NCI-H1436 treated with DMSO at 0.1 percent for 48 hours (cell line): Measurements from ENCODE around the gene LRCH4.

Source experiments
- DNase-seq: peaks from one replicate; lab custom pipeline; 2025; lab: John Stamatoyannopoulos, UW

Gene LRCH4, protein sequence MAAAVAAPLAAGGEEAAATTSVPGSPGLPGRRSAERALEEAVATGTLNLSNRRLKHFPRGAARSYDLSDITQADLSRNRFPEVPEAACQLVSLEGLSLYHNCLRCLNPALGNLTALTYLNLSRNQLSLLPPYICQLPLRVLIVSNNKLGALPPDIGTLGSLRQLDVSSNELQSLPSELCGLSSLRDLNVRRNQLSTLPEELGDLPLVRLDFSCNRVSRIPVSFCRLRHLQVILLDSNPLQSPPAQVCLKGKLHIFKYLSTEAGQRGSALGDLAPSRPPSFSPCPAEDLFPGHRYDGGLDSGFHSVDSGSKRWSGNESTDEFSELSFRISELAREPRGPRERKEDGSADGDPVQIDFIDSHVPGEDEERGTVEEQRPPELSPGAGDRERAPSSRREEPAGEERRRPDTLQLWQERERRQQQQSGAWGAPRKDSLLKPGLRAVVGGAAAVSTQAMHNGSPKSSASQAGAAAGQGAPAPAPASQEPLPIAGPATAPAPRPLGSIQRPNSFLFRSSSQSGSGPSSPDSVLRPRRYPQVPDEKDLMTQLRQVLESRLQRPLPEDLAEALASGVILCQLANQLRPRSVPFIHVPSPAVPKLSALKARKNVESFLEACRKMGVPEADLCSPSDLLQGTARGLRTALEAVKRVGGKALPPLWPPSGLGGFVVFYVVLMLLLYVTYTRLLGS

DNA sequence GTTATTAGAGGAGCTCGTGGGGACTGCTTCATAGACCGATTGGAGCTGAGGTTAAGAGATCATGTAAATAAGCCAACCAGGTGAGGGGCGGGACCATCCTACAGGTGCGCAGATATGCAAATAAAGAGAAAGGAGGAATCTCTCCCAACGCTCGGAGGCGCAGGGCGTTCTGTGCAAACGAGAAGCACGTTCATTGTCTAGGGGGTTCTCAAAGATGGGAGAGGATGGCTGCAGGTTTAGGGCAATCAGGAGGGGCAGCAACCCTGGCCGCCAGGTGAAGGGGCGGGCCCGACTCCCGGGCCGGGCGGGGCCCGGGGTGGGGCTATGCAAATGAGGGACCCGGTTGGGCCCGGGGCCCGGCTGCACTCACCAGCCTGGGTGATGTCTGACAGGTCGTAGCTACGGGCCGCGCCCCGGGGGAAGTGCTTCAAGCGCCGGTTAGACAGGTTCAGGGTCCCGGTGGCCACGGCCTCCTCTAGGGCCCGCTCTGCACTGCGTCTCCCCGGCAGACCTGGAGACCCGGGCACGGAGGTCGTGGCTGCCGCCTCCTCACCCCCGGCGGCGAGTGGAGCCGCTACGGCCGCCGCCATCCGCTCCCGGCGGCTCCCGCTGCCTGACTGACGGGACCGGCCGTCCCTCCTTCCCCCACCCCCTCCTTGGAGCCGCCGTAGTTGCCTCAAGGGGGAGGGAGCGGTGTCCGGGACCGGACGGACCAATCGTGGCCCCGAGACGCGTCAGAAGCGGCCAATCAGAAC, at the start of gene LRCH4:
Gene LRCH4 (minus strand): TSS at position 619 of the 755 bp plus-strand sequence. CDS start 29 bp downstream, at position 590.
- DNase-seq, result no peak

DNA sequence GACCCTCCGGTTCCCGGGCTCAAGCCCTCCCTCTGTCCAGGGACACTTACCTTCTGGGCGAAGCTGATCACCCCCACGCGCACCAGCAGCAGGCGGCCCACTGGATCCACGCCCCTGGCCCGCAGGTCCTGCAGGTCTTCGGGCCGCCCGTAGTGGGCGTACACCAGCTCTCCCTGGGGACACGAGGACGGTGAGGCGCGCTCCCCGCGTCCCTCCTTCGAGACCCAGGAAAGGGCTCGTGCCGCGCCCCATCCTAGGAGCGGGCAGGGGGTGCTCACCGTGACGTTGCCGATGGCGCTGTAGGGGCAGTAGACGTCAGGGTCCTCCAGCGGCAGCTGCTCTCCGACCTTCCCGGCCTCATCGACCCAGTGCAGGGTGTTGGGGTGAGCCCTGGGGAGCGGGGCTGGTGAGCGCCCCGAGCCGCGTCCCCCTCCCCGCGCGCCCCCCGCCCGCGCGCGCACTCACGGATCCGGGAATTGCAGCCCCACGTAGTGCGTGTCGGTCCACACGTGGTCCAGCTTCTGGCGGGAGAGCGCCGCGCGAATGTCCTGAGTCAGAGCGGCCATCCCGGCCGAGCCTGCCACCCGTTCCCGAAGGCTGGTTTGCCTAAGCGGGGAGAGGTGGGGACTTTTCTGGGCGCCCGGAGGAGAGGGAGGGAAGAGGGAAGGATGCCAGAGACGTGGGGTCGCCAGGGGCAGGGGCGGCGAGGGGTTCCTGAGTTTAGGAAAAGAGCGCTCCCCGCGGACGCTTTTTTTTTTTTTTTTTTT, 47.2 kb upstream of the LRCH4 start:
- DNase-seq, result no peak

DNA sequence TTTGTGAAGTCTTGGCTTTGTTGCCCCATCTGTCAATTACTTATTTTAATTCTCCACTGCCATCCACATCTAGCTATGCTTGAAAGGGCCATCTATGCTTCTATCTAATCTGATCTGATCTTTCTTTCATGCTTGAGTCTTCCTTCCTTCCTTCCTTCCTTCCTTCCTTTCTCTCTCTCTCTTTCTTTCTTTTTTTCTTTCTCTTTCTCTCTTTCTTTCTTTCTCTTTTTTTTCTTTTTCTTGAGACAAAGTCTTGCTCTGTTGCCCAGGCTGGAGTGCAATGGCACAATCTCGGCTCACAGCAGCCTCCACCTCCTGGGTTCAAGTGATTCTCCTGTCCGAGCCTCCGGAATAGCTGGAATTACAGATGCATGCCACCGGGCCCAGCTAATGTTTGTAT, 44.1 kb upstream of the LRCH4 start:
- DNase-seq, result no peak

DNA sequence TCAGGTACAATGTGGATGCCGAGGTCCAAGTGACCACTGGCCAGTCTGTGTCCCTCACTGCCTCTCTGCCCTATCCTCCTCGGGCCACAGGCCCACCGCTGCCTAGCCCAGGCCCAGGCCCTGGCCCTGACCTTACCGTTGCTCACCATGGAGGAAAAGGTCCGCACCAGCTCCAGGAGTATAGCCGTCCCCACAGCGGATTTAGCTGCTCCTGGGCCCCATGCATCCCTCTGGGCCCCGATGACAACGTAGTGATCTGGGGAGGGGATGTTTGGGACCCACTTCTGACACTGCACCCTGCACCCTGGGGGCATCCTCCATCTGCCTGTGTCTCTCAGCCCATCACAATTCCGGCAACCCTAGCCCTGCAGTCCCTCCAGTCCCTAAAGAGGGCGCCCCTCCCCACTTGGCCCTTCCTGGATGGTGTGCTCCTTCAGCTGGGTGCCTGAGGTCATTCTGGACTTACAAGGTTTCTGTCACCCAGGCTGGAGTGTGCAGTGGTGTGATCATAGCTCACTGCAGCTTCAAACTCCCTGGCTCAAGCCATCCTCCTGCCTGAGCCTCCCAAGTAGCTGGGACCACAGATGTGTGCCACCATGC, 43.3 kb upstream of the LRCH4 start:
- no peak for DNase-seq

DNA sequence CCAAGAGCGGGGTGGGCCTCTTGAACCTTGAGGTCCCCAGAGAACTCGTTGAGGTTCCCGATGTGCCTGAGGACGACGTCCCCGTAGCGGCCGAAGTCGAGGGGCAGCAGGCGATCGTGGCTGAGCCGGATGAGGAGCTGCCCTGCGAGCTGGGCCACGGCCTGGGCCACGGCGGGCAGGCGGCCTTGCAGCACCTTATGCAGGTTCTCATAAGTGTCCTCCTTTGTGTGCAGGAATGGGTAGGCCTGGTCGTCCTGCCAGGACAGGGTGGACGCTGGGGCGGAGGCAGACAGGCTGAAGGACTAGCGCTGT, 41.3 kb upstream of the LRCH4 start:
- no peak for DNase-seq

DNA sequence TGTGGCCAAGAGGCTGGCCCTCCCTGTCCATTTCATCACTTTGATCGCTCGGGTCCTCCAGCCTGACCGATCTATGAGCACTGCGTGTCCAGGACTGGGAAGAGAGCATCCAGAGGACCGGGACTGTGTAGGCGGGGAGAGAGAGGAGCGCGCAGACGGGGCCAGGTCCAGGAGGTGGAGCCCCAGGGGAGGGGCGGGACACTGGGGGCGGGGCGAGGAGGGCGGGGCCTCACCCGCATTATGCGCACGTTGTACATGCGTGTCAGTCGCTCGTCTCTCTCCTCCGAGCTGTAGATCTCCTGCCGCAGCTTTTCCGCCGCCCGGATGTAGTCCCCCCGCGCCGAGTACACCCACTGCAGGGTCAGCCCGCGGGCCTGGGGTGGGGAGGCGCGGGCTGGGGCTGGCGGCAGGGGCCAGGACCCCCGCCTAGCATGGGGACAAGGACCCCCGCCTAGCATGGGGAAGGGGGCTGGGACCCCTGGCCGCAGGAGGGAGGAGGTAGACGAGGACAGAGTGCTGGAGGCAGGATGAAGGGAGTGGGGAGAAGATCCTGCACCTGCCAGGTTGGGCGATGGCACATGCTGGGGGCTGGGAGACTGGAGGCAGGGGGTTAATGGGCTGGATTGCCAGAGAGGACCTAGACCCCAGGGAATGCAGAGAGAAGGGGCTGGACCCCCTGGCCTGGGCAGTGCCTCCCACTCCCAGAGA, 40.8 kb upstream of the LRCH4 start:
- no peak for DNase-seq

DNA sequence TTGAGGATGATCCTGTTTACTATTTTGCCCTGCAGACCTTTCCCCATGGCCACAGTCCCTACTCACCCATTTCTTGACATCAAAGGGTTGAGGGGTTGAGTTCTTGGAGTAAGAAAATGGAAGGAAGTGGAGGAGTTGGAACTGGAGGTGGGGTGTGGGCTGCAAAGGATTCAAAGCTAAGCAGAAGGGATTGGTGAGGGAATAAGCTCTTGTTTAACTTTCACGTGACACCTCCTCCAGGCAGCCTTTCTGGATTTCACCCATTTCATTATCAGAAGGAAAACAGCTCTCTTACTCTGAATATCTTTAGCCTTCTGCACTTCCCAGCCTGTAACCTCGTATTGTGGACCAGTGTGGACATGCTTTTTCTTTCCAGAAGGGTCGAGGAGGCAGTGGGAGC, 40.1 kb upstream of the LRCH4 start:
- DNase-seq, result no peak

DNA sequence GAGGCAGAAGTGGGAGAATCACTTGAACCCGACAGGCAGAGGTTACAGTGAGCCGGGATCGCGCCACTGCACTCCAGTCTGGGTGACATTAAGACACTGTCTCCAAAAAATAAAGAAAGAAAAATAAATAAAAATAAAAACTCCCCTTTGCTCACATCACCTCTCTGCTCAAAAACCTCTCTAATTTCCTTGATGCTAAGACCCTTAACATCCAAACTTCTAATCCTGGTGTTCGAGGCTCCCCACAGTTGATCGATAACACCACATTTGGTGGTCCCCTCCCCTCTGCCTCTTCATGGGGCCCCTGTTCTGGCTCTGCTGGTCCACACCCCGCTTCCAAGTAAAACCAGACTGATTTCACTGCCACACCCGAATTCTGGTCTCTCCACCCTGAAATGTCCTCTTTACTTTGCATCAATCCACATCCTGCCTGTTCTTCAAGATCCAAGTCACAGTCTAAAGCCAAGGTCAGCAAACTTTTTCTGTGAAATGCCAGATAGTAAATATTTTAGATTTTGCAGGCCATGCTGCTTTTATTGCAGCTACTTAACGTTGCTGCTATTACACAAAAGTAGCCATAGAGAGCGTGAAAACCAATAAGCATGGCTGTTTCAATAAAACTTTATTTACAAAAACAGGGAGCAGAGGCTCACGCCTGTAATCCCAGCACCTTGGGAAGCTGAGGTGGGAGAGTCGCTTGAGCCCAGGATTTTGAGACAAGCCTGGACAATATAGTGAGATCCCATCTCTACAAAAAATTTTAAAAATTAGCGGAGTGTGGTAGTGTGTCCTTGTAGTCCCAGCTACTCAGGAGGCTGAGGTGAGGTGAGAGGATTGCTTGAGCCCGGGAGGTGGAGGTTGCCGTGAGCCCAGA, 38.3 kb upstream of the LRCH4 start:
- DNase-seq, result no peak

DNA sequence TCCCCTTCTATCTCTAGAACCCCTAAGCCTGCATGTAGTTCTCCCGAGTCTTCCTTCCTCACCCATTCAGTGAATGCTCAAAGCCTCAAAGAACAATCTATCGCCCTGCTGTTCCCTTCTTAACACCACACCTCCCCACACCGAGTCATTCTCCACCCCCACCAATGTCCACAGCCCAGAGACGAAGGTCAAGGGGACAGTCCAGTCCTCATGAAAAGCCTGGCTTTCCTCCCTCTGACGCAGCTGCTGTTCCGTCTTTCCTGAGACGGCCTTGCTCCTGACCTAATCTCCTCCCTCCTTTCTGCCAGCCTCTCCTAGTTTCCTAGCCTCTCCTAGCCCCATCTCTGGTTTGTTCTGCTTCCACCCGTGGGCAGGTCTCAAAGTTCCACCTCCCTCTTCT, 35.6 kb upstream of the LRCH4 start:
- no peak for DNase-seq

DNA sequence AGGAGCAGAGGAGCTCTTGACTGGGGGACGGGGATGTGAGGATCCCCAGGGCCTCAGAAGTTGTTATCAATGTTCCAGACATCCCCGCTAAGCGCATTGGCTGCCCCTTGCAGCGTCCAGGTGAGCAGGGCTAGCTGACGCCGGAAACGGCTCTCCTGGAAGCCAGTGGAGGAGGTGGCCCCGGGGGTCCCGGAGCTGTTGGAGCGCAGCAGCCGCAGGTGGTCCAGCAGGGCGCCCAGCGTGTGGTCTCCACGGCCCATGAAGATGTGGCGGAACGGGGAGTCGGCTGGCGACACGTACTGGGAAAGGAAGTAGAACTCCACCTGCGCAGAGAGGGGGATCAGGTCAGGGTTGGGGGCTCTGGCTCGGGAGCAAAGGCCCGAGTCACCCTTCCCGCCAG, 34.9 kb upstream of the LRCH4 start:
- no peak for DNase-seq

DNA sequence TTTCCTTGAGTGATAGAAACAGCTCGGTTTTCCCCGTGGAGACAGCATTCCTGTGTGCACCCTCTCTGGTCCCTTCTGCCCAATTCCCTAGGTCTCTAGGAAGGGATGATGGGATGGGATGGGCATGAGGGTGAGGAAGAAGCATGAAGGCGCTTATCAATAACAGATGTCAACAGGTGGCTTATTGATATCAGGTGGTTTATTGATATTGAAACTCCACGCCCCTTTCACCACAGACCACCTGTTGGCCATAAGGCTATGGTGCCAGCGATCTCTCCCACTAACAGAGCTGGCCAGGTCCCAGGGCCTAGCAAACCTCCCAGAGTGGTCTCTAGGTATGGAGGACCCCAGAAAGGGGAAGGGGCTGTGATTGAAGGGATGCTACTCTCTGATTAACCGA, 34.3 kb upstream of the LRCH4 start:
- DNase-seq, result no peak

DNA sequence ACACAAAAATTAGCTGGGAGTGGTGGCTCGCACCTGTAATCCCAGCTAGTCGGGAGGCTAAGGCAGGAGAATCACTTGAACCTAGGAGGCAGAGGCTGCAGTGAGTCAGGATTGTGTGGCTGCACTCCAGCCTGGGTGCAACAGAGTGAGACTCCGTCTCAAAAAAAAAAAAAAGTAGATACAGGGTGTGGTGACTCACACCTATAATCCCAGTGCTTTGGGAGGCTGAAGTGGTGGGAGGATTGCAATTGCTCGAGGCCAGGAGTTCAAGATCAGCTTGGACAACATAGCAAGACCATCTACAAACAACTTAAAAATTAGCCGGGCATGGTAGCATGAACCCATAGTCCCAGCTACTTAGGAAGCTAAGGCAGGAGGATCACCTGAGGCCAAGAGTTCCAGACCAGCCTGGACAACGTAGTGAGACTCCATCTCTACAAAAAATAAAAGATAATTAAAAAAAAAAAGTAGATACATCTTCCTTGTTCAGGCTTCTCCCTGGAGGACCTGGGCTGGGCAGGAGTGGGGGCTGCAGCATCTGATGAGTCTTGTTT, 28.5 kb upstream of the LRCH4 start:
- DNase-seq, result no peak

DNA sequence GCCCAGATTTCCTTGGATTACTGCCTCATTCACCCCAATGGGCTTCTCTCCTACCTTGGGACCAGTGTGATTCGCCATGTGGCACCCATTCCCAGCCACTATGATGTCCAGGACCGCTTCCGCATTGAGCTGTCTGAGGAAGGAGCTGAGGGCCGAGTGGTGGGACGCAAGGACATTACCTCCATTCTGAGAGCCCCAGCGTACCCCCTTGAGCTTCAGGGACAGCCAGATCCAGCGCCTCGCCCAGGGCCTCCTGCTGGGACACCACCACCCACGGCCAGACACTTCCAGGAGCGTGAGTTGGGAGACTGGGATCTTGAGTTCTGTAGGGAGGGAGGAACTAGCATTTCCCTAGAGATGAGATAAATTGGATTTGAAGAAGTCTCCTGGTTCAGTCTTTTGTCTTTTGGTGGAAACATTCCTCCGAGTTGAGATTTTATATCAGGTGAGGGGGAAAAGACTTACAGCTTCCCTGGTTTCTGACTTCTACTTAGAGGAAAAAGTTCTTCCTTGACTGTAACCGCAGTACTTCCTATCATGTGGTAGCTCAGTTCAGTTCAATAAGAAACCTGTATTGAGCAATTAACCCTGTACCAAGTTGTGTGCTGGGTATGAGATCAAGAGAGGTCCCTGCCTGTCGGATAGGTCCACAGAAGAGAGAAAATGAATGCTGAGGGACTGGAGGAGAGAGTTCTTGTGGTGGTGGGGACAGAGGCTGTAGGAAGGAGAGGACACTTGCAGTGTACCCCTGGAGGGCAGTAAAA, 27.7 kb upstream of the LRCH4 start:
- DNase-seq, result no peak

DNA sequence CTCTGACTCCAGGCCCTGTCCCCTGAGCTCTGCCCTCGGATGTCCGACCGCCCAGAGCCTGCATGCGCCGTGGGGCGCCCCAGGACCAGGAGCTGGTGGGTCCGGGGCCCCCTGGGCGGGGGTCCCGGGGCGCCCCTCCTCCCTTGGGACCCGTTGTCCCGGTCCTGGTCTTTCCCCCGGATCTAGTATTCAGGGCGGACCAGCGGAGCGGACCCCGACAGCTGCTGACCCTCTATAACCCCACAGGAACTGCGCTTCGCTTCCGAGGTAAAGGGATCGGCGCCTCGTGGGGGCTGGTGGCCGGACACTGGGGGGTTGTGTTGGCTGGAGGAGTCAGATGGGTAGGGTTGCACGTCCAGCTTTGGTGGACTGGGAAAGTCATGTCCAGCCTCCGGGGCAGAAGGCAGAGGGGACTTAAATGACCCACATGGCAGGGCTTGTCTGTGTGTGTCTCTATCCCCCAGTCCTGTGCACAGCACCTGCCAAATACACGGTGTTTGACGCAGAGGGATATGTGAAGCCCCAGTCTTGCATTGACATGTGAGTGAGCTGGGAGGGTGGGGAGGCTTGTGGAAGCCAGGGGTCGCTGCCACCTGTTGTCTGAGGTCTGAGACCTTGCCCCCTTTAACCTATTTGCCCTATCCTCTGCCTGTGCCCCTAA, 26.9 kb upstream of the LRCH4 start:
- no peak for DNase-seq

DNA sequence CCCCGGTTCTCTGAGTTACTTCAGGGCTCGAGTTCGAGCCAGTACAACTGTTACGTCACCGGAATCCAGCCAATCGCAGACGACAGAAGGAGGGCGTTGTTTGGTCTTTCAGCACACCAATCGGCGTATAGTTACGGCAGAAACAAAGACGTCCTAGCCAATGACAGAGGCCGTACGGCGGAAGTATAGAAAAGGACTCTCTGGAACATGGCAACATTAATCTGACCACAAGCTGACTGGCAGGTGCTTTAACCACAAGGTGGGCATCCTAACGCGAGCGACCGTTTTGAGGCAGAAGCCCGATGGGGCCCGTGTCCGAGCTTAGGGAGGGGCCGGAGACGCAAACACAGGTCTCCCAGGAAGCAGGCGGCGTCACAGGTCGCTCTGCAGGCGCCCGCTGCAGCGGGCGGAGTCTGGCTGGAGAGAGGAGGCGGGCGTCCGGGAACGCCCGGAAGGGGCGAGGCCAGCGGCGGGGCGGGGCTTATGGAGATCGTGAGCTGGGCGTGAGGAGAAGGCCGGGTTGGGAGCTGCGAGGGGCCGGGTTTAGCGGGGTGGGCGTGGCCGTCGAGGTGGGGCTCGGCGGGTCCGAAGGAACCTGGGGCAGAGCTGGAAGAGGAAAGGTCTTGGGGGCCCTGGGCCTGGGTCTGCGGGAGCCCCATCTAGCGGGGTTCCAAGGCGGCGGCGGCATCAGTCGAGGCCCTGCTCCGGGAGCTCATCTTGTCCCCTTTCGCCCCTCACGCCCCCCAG, 26.2 kb upstream of the LRCH4 start, which contains the start of gene MOSPD3:
Gene MOSPD3 (plus strand): TSS at position 558 of the 747 bp plus-strand sequence. CDS start 252 bp downstream, outside the sequence.
- DNase-seq, result peak; percentile 96

DNA sequence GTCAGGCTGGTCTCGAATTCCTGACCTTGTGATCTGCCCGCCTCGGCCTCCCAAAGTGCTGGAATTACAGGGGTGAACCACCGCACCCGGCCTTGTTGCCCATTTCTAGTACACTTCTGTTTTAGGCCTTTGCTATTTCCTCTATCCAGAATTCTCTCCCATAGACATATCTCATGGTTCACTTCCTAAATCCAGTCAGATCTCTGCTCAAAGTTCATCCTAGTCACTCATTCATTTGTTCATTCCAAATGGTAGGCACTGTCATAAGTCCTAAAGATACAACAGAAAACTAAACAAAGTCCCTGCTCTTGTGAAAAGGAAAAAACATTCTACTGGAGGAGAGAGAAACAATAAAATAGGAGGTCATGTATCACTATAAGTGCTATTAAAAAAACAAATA, 24.0 kb upstream of the LRCH4 start:
- DNase-seq, result no peak

DNA sequence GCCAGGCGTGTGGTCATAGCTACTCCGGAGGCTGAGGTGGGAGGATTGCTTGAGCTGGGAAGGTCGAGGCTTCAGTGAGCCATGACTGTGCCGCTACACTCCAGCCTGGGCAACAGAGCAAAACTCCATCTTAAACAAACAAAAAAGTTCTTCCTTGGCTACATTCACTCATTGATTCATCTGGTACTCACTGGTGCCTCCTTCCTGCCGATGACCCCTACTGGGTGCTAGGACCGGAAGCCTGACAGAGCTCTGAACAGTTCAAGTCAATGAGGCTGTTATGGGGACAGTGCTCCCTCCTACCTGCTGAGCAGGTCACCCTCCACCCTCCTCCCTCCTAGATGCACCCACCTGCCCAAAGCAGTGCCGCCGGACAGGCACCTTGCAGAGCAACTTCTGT, 21.2 kb upstream of the LRCH4 start:
- DNase-seq, result no peak

DNA sequence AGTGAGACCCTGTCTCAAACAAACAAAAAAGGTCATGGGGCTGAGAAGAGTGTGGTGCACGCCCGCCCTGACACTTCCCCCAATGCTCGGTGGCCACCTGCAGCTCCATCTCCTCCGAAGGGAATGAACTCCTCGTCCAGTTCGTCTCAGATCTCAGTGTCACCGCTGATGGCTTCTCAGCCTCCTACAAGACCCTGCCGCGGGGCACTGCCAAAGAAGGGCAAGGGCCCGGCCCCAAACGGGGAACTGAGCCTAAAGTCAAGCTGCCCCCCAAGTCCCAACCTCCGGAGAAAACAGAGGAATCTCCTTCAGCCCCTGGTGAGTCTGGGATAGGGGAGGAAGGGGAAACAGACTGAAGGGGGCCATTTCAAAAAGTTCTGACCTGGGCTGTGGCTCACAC, 20.4 kb upstream of the LRCH4 start:
- no peak for DNase-seq
